GM23248 (cell line): ENCODE results near the gene MMP7.

Source experiments
- EZH2 ChIP-seq: fragments of 200-600 bp; sonication (generic); IDR thresholded peaks from 2 replicates; pipeline ENCODE4 v1.6.1; 2018; ENCODE audit warnings: antibody characterized with exemption, mild to moderate bottlenecking; ENCODE audit not compliant: insufficient read depth, poor library complexity, severe bottlenecking
- EZH2phosphoT487 ChIP-seq: fragments of 200-600 bp; sonication (generic); IDR thresholded peaks from 2 replicates; pipeline ENCODE4 v1.6.1; 2018; ENCODE audit warnings: antibody characterized with exemption, moderate library complexity, mild to moderate bottlenecking, low read depth; ENCODE audit not compliant: insufficient read depth

GRCh38 chr11:102534261-102534872, 3.8 kb upstream of the MMP7 start:
- TF ChIP-seq EZH2 (no peak), EZH2phosphoT487 (no peak)
